Sigmoid colon (tissue), 4 donors: ENCODE measurements around the gene MIF.

ENCODE experiments used
- CTCF ChIP-seq, 4 experiments: fragments of 450-650 bp in 3 of 4; fragments of 200-600 bp in 1 of 4; IDR thresholded peaks; one replicate each; pipeline ENCODE4 v1.5.1; 2016 to 2019; ENCODE audit warnings: antibody characterized with exemption in 4 of 4, mild to moderate bottlenecking in 3 of 4, moderate library complexity in 2 of 4
- POLR2A ChIP-seq, 2 donors: fragments of 450-650 bp; IDR thresholded peaks; one replicate each; pipeline ENCODE4 v1.6.1; 2016; ENCODE audit warnings: antibody characterized with exemption in 2 of 2, mild to moderate bottlenecking in 2 of 2, moderate library complexity in 2 of 2
- POLR2AphosphoS5 ChIP-seq, 4 donors: sonication (generic); formaldehyde crosslinking; IDR thresholded peaks; one replicate each; pipeline ENCODE4 v1.6.1; 2017; ENCODE audit warnings: antibody characterized with exemption in 4 of 4

- TF ChIP-seq CTCF (IDR thresholded peaks at IDR 0.05): no peak
- TF ChIP-seq POLR2AphosphoS5 (IDR thresholded peaks at IDR 0.05): no peak
- TF ChIP-seq POLR2A (IDR thresholded peaks at IDR 0.05): no peak
These were observed 30.9 kb downstream of the MIF start for GRCh38 chr22:23925020-23925606.
